Activated T-cell treated with anti-CD3 and anti-CD28 coated beads, Interleukin-2, amount 50 U/mL, for 1 hour (primary cell): ENCODE results near the gene PRKAR2A.
"Not testable (repeated sequence)": the region's sequence is repeated elsewhere in the genome, so short reads cannot be mapped to it uniquely, and the experiment has no call there.

ENCODE experiments used
- DNase-seq: peaks from one replicate; pipeline ENCODE4 v3.0.0-alpha.2; 2020

Gene PRKAR2A

DNA sequence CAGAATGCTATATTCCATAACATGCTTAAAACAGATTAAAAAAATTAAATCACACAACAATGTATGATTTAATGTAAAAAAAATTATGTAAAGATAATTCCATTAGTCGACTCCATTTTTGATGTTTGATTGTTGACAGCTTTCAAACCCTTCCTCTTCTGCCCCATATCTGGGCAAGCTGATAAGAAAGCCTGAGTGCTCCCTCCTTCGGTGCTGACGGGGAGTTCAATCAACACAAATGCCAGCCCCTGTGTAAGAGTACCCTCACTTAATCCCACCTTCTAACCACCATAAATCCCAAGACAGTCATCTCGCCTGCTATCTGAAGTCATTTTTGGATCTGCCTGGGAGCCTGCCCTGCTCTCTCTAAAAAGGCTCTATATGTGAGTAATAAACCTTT, 70.8 kb downstream of the PRKAR2A start:
- no peak for DNase-seq

DNA sequence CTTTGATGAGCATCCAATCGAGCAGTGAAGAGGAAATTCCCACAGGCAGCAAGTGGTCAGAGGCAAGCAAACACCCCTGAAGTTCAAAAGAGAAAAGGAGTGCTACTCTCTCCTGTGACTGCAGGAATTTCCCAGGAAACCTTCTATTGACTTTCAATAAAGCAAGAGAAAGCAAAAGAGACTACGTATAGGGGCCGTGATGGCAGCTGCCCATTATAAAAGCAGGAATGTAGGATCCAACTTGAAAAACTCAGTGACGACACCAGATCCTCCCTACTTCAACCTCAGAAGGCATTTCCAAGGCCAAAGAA, 77.5 kb downstream of the PRKAR2A start:
- DNase-seq, result no peak

DNA sequence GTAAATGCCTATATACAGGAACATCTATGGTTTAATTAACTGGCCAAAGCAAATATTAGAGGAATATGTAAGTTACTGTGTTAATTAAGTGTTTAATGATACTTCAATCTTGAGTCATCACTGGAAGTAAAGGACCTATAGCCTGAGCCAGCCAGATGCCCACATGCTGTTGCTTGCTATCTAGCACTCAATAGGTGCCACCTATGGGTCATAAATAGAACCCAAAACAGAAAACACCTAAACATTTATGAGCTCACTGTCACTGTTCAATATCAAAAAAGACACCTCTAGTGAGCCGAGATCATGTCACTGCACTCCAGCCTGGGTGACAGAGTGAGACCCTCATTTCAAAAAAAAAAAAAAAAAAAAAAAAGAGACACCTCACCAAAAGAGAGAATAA, 82.3 kb downstream of the PRKAR2A start:
- DNase-seq, result no peak

DNA sequence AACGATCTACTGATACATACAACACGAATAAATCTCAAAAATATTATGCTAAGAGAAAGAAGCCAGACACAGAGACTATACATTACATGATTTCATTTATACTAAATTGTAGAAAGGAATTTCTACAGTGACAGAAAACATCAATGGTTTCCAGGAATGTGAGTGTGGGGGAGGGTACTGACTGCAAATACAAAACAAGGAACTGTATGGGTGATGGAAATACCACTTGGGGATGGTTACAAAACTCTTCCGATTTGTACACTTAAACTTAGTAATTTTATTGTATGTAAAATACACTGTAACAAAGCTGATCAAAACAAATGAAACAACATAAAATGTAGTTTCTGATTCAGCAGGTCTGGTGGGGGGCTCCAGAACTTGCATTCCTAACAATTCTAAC, 84.9 kb downstream of the PRKAR2A start:
- DNase-seq, result no peak

DNA sequence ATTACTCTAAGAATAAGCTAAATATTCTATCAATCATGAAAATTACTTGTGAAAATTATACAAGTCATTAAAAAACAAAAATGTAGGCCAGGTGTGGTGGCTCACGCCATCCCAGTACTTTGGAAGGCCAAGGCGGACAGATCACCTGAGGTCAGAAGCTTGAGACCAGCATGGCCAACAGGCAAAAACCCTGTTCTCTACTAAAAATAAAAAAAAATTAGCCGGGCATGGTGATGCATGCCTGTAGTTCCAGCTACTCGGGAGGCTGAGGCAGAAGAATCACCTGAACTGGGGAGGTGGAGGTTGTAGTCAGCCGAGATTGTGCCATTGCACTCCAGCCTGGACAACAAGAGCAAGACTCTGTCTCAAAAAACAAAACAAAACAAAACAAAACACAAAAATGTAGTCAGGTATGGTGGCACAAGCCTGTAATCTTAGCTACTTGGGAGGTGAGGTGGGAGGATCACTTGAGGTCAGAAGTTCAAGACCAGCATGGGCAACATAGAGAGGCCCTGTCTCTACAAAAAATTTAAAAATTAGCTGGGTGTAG, 87.6 kb downstream of the PRKAR2A start:
- not testable (repeated sequence) for DNase-seq

DNA sequence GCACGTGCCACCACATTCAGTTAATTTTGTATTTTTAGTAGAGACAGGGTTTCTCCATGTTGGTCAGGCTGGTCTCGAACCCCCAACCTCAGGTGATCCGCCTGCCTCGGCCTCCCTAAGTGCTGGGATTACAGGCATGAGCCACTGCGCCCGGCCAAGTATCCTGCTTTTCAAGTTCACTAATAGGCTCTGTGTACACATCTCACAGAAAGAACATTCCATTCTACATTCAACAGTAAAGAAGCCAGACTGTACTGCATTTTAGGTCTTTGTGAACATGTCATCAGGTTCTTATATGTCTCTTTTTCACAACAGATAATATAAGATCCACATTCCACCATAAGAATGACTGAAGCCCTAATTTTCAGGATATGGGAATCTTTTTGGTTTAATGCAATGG, 88.1 kb downstream of the PRKAR2A start:
- DNase-seq, result not testable (repeated sequence)

DNA sequence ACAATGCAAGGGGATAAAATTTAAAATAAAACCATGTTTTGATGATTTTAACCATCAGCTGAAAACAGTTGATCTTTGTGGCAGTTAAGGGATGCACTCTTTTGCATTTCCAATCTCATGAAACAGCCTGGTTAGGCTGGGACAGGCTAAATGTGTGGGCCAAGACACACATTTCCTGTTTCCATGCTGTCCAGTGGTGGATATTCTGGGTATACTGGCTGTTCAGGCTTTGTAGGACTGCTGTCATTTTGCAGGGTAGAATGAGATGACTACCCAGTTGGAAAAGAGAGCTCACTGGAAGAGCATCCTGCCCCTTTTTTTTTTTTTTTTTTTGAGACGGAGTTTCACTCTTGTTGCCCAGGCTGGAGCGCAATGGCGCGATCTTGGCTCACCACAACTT, 88.6 kb downstream of the PRKAR2A start:
- no peak for DNase-seq

DNA sequence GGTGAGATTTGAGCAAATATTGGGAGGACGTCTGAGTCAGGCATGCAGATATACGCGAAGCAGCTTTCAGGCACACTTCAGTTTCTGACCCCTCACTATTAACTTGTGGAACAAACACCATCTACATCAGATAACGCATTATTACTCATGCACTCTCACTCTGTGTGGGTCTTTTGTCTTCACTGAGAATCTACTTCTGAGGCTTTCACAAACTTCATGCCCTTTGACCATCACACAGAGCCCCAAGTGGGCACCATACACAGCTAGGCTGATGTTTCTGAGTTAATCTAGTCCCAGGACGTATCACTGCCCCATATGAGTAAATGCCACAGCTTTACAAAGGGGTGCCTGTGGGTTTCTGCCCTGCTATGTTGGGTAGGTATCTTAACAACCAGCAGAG, 91.0 kb downstream of the PRKAR2A start:
- no peak for DNase-seq

DNA sequence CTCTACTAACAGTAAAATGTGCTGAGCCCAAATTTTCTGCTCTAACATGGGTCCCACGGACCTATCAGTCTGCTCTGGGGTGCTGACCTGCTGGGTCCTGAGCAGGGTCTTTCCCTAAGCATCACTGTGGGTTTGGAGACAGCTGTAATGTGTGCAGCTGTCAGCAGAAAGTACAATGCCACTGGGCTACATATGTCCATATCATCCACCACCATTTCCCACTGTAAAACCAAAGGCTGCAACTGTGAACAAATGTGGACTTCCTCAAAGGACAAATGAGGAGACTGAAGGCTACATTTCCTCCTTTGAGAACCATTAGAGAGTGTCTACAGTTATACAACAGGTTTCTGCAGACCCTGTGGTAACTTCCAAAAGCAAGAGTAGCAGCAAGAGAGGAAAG, 96.8 kb downstream of the PRKAR2A start:
- no peak for DNase-seq

DNA sequence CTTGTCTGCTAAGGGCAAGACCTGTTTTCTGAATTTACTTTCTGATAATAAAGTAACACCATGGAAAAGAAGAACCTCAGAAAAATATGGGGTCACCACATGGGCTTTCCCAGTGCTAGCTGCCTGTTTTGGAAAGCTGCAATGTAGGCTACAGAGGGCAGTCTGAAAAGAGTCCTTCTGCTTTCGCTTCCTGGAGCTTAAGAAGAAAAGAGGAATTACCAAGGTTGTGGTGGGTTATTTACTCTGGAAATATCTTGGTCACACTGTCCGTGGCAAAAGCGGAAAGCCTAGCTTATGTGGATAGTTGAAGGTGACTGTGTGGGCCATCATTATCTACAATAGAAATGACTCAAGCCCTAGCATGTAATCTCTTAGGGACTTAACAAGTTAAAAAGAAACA, 98.9 kb downstream of the PRKAR2A start:
- DNase-seq, result no peak

DNA sequence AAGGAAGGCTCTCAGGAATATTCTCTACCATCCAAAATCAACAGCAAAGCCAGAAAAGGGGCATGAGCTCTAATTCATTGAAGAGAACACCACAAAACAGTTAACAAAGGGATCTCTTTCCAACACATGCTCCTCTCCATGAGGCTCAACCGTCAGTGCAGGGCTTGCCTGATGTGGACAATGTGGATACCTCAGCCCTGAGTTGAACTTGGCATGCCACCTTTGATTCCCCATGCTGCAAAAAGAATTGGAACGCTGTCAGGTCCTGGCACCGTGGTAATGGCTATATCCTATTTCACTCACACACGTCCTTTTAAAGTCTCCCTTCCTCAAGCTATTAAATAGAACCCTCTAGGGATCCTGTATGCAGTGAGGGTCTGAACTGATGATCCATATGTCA, 100.0 kb downstream of the PRKAR2A start:
- no peak for DNase-seq

DNA sequence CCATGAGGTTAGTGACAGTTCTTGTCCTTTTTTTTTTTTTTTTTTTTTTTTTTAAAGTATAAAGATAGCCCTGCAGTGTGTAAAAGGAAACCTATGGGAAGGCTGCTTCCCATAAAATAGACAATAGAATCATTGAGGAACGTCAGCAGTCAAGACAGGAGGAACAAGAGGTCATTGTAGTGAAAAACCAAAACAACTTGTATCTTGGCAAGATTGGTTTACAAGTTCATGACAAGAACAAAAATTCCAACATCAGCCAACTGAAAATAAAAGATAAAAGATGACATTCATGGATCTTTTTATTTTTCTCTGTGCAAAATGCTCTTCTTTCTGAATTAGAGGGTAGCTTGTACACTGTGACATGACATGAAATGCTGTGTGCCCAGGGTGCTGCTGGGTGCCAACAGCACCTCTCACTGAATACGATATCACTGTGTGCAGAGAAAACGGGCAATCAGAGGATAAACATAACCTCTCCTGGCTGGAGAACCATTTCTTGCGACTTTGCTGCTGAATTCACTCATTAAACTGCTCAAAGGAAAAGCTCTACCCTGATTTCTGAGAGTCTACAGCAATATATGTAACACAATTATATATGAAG, 100.6 kb downstream of the PRKAR2A start:
- no peak for DNase-seq

DNA sequence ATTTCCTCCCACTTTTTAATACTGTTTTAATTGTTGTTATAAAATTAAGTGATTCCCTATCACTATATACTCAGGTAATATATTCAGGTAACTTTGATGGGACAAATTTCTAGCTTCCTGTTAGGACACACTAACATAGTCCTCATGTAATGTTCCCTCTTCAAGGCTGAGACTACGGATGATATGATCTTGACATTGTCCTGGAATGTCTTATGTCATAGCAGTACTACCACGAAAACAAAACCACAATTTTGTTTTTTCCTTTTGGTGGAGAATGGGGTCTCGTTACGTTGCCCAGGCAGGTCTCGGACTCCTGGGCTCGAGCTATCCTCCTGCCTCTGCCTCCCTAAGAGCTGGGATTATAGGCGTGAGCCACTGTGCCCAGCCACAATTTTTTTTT, 103.9 kb downstream of the PRKAR2A start:
- no peak for DNase-seq

DNA sequence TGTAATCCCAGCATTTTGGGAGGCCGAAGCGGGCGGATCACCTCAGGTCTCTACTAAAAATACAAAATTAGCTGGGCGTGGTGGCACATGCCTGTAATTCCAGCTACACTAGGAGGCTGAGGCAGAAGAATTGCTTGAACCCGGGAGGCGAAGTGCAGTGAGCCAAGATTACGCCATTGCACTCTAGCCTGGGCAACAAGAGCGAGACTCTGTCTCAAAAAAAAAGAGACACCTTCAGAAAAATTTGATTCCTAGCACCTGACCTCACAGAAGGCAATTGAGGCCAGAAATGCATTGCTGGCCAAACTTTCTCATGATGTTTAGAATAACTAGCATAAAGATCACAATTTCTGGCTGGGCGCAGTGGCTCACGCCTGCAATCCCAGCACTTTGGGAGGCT, 106.4 kb downstream of the PRKAR2A start:
- DNase-seq, result not testable (repeated sequence)

DNA sequence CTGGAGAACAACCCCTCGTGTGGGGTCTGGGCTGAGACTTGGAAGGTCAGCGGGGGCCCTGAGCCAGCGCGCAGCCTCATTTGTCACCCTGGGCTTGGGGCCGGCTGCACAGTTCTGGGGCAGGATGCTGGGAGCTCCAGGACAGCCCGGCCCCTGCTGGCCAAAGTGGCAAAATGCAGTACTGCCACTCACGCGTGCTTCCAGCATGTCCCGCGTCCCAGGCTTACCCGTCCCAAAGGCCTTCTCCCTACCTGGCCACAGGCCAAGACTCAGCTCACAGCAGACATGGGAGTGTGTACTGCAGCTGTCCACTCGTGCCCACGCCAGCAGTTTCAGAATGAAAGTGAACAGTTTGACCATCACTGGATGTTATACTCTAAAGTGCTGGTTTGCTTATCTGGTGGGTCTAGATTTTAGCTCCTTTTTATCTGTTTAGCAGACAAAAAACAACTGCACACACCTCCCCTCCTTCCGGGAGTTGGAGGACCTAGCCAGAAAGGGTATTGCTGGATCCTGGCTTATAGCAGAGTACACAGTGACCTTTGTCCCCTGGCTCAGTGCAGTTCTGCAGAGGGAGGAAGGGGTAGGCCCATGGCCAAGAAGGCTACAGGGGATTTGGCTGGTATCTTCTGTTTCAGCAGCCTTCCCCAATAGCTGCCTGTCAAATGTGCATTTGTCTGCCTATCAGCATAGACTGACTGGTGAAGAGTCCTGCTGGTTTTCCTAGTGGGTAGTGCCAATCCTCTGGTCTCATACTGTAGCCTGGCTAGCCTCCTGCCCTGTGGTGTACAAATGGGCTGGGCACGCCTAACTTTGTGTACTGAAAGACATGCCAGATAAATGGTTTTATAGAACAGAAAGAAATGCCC, 107.5 kb downstream of the PRKAR2A start:
- DNase-seq, result peak; percentile 56

DNA sequence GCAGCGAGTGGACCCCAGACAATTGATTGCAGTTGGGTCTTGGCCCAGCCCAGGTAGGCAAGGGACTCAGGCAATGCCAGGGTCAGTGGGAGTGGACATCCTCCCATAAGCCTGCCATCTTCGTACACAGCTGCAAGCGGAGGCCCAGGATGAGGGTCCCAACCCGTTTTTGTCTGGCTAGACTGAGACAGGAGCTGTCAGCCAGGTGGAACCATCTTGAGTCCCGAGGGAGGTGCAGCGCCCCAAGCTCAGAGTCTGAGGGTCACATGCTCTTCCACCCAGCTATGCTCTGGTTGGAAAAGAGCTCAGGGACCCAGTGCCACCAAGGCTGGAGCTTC, 108.1 kb downstream of the PRKAR2A start:
- DNase-seq, result no peak

DNA sequence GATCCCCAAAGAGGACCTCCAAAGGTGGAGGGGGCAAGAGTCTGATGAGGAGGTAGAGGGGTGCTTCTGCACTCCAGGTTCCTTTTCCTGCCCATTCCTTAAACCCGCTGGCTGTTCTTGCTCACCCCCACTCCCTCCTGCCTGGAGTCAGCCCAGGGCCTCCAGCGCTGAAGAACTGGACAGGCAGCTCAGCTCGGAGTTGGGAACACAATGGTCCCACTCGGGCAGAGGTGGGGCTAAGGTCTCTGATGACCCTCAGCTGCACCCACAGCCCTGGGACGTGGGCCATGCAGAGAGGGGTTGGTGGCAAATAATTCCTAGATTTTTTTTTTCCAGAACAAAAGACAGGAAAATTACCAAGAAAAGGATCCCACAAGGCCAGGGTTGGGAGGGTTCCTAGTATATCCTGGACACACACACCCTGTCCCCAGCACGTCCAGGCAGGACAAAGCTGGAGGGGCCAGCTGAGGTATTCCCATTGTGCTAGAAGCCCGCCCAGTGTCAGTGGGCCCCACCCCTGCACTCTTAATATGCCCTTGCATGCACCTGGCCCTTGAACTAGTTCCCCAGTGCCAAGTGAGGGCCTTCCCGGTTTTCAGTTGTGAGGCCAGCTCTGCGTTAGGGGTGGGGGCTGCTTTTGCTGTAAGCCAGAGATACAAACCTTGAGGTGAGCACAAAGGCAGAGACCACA, 108.6 kb downstream of the PRKAR2A start:
- no peak for DNase-seq

DNA sequence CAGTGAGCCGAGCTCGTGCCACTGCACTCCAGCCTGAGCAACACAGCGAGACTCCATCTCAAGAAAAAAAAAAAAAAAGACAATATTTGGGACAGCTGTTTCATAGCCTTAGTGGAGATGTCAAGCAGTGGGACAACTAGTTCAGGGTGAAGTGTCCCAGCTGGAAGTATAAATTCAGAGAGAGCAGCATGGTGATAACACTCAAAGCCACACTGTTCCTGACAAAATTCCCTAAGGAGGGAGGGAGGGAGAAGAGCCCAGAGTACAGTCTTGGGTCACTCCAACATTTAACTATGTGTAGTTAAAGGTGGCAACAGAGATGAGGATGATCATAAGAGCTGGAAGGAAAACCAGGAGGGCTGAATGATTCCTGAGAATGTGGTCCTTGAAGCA, 109.5 kb downstream of the PRKAR2A start:
- no peak for DNase-seq

DNA sequence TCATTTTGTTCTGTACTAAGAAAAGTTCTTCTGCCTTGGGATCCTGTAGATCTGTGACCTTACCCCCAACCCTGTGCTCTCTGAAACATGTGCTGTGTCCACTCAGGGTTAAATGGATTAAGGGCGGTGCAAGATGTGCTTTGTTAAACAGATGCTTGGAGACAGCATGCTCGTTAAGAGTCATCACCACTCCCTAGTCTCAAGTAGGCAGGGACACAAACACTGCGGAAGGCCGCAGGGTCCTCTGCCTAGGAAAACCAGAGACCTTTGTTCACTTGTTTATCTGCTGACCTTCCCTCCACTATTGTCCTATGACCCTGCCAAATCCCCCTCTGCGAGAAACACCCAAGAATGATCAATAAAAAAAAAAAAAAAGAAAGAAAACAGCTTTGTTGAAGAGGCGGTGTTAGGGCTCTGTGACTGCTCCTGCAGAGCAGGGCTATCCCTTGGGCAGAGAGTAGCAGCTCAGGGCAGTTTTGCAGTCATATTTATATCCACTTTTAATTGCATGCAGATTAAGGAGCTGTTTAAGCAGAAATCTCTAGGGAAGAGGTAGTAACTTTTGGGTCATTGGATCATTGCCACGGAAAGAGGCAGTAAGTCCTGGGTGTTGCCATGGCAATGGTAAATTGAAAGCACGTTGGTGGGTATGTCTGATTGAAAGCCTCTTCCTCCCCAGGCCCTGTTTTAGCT, 112.5 kb downstream of the PRKAR2A start:
- DNase-seq, result not testable (repeated sequence)

DNA sequence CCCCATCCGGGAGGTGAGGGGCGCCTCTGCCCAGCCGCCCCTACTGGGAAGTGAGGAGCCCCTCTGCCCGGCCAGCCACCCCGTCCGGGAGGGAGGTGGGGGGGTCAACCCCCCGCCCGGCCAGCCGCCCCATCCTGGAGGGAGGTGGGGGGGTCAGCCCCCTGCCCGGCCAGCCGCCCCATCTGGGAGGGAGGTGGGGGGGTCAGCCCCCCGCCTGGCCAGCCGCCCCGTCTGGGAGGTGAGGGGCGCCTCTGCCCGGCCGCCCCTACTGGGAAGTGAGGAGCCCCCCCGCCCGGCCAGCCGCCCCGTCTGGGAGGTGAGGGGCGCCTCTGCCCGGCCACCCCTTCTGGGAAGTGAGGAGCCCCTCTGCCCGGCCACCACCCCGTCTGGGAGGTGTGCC, 113.1 kb downstream of the PRKAR2A start:
- not testable (repeated sequence) for DNase-seq

DNA sequence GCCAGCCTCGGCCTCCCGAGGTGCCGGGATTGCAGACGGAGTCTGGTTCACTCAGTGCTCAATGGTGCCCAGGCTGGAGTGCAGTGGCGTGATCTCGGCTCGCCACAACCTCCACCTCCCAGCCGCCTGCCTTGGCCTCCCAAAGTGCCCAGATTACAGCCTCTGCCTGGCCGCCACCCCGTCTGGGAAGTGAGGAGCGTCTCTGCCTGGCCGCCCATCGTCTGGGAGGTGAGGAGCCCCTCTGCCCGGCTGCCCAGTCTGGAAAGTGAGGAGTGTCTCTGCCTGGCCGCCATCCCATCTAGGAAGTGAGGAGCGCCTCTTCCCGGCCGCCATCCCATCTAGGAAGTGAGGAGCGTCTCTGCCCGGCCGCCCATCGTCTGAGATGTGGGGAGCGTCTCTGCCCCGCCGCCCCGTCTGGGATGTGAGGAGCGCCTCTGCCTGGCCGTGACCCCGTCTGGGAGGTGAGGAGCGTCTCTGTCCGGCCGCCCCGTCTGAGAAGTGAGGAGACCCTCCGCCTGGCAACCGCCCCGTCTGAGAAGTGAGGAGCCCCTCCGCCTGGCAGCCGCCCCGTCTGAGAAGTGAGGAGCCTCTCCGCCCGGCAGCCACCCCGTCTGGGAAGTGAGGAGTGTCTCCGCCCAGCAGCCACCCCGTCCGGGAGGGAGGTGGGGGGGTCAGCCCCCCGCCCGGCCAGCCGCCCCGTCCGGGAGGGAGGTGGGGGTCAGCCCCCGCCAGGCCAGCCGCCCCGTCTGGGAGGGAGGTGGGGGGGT, 113.7 kb downstream of the PRKAR2A start:
- not testable (repeated sequence) for DNase-seq

DNA sequence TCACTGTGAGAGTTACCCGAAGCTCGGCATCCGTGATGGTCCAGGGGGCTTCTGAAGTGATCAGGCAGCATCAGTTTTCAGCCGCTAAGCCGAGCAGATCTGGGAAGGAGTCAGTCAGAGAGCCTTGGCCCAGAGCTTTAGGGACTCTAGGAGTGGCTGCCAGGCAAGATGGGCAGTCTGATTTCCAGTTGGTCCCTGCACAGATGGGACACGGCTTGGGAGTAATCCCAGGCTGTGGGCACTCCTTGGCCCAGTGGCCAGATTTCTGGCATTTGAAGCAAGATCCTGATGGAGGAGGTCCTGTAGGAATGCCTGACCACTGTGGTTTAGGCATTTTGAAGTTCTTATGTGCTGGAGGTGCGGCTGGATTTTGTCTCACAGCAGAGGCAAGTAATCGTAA, 120.2 kb downstream of the PRKAR2A start:
- DNase-seq, result no peak
